GM20431 (cell line): ENCODE results near the gene PET100.
"Not testable (repeated sequence)": the region's sequence is repeated elsewhere in the genome, so short reads cannot be mapped to it uniquely, and the experiment has no call there.

Experiments used
- in situ Hi-C: fragments of 300-500 bp; cut with MseI, MboI; formaldehyde crosslinking; loops from one replicate; pipeline ENCODE4 v1.15.0; 2020; ENCODE audit warnings: low sequenced_read_pairs; ENCODE audit not compliant: unreplicated experiment

PET100 gene

DNA sequence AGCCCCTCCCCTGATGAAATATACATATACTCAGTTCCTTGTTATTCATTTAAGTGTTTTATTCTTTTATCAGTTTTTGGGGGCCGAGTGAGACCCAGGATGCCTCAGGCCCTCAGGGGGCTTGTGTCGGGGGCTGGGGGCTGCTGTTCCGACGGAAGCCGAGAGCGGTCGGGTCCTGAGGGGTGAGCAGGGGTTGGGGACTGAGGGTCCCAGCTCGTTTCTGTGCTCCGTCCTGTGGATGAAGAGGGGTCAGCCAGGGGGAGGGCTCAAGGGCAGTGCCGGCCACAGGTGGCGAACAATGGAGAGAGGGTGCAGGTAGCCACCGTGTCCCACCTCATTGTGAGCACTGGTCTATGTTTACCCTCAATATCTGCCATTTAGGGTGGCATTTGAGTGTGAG, 2.0 kb downstream of the PET100 start:
- in situ Hi-C loops: no loop called here

DNA sequence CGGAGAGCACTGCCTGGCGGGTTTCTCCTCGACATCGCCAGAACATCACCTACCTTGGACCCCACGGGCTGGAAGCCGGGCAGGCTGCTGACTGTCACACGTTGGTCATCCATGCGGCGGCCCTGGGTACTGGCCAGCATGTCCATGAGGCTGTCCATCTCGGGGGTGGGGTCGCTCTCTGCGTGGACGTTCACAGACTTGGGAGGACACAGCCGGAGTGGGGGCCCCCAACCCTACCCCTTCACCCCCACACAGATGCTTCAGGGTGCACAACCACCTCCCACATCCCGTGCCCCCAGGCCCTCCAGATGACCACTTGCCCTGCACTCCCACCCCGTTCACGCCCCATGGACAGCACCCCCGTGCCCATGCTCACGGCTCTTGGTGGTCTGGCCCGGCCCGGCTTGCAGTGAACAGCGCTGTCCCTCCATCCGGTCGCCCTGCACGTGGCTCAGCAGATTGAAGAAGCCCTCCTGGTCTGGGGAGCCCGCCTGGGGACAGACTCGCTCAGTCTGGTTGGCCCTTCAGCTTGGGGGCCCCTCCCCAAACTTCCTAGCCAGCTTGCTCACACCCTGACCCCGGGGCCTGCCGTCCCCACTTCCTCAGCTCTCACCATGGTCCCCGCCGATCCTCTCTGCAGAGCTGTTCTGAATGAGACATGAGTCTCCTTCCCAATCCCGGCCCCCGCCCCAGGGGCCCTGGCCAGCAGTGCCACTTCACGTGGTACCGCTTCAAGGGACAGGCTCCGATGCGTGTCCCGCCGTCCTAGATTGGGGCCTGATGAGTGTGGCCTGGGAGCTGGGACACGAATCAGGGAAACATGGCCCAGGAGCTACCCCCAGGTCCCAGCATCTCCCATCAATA, 3.0 kb downstream of the PET100 start:
- in situ Hi-C loops: no loop called here

DNA sequence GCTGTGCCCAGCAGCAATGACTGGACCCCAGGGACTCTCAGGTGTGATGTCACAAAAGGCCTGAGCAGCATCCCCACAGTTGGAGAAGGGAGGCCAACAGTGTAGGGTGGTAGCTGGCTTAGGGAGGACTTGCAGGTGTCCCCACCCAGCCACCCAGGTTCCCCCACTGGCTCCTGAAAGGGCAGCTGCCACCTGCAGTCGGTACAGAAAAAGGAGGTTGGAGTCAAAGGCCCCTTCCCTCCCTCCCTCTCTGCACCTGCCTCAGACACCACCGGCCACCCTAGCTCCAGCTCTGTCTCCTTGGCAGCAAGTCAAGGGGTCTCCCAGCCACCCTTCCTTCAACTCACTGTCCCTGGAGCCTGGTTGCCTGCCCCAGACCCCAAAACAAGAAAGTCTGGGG, 4.1 kb downstream of the PET100 start, which contains the start of gene PCP2:
PCP2 (minus strand) TSS at position 22 of the 400 bp plus-strand sequence. CDS start 262 bp downstream, outside the sequence.
- in situ Hi-C loops: no loop called here

DNA sequence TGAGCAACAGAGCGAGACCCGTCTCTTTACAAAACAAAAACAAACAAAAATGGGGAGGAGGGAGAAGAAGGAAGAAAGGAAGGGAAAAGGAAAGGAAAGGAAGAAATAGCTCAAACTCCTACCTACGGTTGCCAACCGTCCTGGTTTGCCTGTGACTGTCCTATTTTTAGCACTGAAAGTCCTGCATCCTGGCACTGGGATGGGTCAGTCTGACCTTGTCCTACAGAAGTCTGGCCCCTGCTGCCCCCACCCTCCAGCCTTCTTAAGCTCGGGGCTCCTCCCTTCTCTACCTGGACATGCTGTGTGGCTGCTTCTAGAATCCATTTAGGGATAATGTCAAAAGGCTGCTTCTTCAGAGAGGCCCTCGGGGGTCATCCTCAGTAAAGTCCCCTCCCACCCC, 6.1 kb downstream of the PET100 start:
- in situ Hi-C loops: no loop called here

DNA sequence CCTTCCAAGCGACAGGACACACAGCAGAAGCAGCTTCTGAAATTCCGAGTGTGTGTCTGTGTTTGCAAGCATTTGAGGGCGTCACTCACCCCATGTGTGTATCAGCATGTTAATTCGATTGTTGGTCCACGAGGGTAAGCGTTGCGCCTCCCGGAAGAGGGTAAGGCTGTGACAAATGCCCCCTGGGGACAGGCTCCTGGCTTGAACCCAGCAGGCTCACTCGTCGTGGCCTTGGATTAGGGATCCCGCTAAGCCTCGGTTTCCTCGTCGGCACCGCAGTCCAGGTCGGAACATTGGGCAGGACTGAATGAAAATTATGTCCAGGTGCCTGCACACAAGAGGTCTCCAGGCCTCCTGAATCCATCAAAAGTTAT, 6.7 kb downstream of the PET100 start:
- in situ Hi-C loops: no loop called here

DNA sequence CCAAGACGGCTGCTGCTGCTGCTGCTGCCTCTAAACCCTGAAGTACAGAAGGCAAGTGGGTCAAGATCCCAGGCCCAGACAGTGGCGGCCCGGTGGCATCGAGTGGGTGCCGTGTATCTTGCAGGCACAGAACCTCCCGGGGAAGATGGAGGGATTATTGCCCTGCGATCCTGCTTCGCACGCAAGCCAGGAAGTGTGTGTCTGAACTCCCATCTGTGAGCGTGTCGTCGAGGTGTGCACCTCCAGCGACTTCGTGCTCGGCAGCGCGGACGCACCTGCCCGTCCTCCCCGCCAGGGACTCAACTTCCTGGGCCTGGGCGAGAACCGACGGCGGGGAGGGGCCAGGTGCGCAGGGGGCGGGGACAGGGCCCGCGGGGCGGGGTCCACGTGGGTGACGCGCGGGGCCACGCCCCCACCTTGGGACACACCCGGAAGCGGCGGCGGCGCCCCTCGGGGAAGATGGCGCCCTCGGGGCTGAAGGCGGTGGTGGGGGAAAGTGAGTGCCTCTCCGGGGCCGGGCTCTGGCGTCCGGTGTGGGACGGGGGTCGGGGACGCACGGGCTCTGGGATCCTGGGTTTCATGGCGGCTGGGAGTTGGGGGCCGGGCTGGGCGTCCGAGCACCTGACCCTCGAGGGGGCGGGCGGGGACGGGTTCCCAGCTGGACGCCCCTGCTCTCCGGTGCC, 7.2 kb downstream of the PET100 start, which contains the start of gene STXBP2:
STXBP2 (plus strand) TSS at position 420 of the 683 bp plus-strand sequence; CDS start at position 460, 40 bp downstream.
- in situ Hi-C loops: no loop called here

DNA sequence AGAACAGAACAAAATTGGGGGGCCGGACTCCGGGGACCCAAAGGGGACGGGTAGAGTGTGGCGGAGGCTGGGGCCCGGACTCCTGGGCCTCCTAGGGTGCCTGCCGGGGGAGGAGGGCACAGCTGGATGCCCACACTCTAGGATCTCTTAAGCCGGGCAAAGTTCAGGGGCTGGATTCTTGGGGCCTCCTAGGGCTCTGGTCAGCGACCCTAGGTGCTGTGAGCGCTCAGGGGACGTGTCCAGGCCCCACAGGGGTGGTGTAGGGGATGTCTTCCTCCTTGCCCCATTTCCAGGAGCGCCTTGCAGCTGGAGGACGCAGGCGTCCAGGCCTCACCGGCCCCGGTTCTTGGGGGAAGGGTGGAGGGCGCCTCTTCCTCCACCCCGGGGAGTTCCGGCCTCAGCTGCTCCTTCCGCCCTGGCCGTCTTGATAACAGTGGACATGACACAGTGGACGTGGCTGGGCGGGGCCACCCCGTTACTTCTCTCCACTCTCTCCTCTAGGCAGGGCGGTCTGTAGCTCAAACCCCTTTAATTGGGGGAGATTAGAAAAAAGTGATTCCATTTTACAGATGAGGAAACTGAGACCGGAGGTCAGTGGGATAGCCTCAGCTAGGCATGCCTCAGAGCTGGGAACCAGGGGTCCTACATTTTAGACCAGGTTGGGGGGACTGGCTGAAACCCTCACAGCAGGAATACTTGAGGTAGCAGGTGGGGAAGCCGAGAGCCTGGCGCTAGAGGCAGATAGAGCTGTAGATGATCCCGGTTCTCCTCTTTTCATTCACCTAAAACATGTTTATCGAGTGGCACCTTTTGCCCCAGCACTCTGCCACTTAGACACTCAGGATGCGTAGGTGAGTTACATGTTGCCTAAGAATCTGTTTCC, 8.0 kb downstream of the PET100 start:
- in situ Hi-C loops: no loop called here

DNA sequence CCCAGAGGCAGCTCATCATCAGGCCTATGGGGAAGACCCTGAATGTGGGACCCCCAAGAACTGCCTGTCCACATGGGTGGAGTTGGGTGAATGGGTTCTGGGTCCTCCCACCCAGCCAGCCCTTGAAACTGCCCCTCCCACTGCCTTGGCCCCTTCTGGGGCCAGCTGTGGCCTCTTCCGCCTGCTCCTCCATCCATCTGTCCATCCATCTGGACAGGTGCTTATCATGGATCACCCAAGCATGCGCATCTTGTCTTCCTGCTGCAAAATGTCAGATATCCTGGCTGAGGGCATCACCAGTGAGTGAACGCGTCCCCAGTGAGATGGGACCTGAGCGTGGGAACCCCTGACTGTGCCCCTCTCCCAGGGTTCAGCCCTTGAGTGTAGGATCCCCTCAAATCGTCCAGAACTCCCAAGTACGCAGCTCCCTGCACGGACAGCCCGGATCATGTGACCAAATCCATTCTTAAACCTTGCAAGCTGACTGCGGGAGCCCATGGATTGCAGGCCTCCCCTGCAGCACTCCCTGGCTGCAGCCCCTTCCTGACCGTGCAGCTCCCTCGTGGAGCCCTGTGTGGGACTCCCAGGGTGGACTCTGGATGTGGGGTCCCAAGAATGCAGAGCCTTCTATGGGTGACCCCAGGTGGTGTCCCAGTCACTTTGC, 9.3 kb downstream of the PET100 start:
- in situ Hi-C loops: no loop called here

DNA sequence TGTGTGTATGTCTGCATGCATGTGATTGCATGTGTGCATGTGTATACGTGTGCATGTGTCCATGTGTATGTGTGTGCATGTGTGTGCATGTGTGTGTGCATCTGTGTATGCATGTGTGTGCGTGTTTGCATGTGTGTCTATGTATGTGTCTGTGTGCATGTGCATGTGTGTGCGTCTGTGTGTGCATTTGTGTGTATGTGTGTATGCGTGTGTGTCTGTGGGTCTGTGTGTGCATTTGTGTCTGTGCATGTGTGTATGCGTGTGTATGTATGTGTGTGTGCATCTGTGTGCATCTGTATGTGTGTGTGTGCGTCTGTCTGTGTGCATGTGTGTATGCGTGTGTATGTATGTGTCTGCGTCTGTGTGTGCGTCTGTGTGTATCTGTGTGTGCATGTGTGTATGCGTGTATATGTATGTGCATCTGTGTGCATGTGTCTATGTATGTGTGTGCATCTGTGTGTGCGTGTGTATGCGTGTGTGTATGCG, 10.3 kb downstream of the PET100 start:
- in situ Hi-C loops: no loop called here

DNA sequence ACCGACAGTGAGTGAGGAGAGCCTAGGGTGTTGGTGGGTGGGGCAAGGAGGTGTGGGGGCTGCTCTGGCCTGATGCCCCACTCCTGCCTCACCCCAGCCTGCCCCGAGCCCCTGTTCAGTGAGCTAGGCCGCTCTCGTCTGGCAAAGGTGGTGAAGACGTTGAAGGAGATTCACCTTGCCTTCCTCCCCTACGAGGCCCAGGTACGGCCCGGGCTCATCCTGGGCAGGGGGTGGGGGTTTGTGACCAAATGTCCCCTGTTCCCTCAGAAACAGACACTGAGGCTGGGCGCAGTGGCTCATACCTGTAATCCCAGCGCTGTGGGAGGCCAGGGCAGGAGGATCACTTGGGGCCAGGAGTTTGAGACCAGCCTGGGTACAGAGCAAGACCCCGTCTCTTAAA, 11.2 kb downstream of the PET100 start:
- in situ Hi-C loops: no loop called here

DNA sequence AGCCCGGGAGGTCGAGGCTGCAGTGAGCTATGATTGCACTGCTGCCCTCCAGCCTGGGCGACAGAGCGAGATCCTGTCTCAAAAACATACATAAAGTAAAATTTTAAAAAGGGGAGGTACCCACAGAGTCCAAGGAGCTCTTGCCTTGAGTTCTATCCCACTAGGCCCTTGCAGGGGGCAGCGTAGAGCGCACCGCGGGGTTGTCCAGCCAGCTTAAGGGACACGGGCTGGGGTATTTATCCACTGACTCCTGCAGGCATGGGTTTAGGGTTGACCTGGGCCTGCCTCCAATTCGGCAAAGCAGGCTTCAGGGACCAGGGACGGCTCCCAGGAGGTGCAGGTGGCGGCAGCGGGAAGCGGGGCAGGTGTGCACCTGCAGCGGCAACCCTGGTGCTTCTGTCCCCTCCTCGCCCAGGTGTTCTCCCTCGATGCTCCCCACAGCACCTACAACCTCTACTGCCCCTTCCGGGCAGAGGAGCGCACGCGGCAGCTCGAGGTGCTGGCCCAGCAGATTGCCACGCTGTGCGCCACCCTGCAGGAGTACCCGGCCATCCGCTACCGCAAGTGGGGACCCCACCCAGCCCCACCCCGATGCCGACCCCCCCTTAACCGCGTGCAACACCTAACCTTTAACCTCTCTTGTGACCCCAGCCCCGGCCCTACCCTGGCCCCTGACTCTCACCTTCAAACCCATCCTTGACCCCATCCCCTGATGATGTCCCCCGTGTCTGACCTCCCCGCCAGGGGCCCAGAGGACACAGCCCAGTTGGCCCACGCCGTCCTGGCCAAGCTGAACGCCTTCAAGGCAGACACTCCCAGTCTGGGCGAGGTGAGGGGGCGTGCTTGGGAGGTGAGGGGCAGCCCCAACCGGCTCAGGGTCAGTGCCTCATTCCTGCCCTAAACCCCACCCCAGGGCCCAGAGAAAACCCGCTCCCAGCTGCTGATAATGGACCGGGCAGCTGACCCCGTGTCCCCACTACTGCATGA, 12.0 kb downstream of the PET100 start:
- in situ Hi-C loops: no loop called here

DNA sequence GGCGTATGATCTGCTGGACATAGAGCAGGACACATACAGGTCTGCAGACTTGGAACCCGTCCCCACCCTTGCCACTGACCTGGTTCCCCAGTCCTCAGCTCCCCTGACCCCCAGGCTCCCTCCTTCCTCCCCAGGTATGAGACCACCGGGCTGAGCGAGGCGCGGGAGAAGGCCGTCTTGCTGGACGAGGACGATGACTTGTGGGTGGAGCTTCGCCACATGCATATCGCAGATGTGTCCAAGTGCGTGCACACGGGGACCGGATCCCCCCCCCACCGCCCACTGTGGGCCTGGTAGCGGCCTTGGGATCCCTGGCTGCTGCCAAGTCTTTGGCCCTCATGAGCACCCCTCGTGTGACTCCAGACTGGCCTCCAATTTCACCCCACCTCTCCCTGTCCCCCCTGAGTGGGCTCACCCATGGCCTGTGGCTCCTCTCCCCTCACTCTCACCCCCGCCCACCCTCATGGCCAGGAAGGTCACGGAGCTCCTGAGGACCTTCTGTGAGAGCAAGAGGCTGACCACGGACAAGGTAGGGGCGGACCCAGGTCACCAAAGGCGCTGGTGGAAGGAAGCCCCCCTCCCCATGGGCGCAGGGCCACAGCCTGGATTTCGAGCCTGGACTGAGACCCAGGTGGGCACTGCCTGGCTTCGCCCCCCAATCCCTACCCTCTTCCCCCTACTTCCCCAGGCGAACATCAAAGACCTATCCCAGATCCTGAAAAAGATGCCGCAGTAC, 12.9 kb downstream of the PET100 start:
- in situ Hi-C loops: no loop called here

DNA sequence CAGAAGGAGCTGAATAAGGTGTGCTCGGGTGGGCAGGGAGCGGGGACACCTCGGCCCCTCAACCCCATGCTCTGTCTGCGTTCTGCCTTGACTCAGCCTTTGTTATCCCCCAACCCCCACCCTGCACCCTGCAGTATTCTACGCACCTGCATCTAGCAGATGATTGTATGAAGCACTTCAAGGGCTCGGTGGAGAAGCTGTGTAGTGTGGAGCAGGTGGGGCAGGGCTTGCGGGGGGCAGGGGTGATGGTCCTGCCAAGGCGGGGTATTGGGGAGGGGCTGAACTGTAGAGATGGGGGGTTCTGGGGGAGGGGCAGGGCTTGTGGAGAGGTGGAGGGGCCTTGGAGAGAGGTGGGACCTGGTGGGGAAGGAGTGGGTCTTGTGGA, 13.4 kb downstream of the PET100 start:
- in situ Hi-C loops: no loop called here

DNA sequence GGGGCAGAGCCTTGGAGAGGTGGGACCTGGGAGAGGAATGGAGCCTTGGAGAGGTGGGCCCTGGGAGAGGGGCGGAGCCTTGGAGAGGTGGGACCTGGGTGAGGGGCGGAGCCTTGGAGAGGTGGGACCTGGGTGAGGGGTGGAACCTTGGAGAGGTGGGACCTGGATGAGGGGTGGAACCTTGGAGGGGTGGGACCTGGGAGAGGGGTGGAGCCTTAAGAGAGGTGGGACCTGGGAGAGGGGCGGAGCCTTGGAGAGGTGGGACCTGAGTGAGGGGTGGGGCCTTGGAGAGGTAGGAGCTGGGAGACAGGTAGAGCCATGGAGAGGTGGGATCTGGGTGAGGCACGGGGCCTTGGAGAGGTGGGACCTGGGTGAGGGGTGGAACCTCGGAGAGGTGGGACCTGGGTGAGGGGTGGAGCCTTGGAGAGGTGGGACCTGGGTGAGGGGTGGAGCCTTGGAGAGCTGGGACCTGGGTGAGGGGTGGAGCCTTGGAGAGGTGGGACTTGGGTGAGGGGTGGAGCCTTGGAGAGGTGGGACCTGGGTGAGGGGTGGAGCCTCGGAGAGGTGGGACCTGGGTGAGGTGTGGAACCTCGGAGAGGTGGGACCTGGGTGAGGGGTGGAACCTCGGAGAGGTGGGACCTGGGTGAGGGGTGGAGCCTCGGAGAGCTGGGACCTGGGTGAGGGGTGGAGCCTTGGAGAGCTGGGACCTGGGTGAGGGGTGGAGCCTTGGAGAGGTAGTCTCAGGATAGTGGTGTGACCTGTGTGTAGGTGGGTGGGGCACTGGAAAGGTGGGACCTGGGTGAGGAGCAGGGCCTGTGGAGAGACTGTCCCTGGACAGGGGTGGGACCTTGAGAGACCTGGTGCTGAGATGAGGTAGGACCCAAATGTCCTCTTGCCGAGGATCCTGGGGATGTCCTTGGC, 14.3 kb downstream of the PET100 start:
- in situ Hi-C loops: not testable (repeated sequence)

DNA sequence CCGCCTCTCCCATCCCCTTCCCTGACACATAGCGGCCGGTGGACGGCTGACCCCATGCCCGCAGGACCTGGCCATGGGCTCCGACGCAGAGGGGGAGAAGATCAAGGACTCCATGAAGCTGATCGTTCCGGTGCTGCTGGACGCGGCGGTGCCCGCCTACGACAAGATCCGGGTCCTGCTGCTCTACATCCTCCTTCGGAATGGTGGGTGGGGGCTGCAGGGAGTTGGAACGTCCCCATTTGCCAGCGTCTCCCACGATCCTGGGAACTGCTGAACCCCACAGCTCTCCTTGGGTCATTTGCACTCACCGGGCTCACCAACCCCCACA, 14.9 kb downstream of the PET100 start:
- in situ Hi-C loops: no loop called here

DNA sequence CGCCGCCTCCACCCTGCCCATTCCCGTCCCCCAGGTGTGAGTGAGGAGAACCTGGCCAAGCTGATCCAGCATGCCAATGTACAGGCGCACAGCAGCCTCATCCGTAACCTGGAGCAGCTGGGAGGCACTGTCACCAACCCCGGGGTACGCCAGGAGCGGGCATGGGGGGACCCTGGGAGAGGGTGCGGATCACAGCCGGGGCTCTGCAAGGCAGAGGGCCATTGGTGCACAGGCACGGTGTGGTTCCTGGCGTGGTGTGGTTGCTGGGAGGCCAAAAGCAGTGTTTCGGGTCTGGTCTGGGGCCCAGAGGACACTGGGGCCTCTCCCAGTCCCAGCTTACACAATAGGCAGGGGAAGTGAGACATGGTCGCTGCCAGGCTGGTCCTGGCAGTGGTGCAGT, 15.6 kb downstream of the PET100 start:
- in situ Hi-C loops: no loop called here
